LoVo (cell line): ENCODE measurements around the gene HAND1.

Experiments
- DNase-seq: peaks from one replicate; pipeline ENCODE4 v3.0.0-alpha.2; 2016; ENCODE audit warnings: low spot score

Gene HAND1

DNA sequence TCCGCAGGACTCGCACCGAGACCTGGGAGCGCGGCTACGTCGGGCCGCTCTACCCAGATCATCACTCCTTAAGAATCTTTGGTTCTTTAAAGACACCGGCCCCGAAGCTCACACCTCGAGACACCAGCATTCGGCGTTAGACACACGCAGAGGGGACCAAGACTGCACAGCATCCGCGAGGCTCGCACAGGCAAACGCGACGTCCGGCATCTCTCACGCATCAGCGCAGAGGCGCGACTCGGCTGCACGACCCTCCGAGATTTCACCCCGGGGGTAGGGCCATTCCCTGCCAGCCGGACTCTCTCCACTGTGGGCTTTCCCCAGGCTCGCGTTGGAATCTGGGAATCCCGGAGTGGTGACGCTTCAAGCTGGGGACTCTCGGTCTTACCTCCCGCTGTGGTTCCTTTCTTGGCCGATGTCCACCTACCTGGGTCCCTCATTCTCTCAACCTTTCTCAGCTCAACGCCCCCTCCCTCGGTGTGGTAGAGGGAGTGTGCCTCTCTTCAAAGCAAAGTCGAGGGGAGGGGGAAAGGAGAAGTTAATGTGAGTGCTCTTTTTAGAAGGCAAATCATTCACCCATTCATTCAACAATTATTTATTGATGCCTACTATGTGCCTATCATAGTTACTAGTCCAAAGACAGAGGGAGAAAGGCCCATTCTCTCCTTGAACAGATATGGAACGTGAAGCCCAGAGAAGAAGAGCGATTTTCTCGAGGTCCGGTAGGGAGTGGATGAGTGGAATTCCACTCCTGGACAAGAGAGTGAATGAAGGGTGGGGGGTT lies 1.3 kb upstream of the HAND1 start:
- DNase-seq = no peak

DNA sequence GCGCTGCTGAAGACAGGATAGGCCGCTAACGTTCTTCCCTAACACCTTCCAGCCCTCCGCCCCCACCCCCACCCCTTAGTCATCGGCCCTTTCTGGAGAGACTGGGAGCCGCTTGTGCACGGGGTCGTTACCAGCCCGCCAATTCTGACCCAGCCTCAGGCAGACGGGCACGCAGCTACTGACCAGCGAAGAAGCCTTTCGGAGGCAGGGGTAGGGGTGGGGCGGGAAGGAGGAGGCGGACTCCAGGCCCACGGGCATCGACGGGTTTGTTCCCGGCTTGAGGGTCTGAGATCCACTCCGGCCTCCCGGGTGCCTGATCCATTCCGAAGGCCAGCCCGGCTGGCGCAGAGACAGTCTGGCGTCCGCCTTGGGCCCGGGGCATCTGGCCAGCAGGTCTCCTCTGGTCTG lies 729 bp upstream of the HAND1 start:
- no peak for DNase-seq

DNA sequence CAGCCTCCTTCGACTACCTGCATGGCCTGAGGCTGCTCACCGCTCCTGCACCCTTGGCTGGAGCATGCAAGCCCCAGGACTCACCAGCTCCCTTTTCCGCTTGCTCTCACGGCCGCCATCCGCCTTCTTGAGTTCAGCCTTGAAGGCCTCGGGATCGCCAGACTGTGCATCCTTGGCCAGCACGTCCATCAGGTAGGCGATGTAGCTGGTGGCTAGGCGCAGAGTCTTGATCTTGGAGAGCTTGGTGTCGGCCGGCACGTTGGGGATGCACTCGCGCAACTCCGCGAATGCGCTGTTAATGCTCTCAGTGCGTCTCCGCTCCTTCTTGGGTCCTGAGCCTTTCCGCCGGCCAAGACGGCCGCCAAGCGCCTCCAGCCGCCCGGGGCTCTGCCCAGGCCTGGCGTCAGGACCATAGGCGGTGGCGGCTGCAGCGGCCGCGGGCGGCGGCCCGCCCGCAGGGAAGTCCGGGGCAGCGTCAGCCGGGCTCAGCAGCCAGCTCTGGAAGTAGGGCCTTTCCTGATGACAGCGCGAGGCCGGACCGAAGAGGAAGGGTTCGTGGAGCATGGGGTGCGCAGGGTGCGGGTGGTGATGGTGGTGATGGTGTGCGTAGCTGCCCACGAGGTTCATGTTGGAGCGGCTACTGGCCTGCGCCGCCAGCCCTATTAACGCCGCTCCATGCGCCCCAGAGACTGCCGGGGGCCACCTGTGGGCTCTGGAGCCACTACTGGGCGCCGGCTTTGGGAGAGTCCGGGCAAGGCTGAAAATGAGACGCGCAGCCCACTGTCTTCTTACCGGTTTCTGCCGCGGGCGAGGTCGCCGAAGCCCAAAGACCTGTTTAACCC lies 424 bp downstream of the HAND1 start:
- no peak for DNase-seq

DNA sequence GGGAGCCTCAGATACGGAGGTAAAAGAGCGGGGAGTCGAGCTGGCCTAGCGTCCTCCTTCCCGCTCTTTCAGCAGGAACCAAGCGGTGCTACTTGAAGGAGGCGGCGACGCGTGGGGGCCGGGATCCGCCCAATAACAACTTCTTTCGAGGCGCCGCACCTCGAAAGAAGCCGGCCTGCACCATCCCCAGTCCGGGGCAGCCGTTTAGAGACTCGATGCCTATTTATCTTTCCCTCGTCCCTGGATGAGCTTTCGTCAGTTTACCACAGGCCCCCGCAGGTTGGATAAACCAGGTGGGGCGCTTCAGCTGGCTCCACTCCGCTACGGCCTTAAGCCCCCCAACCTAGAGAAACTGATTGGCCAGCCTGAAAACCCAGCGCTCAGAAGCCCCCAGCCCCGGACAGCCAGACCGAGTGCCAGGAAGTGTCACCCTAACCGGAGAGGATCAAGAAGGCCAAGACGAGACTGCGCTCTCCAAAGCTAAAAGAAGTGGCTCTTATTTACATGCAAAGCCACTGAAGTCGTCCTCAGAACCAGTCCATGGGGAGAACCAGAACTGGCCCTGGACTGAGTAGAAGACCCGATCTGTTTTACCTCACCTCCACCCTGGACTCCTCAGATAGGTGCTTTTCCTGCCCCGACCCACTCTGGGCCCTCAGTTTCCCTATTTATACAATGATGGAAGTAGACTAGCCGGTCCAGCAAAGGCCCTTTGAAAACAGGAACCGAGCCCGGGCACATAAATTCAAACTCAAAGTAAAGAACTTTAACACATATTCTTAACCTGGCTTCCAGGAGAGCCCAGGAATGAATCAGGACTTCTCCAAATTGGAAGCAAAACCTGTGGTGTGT lies 1.4 kb downstream of the HAND1 start:
- DNase-seq = no peak

- DNase-seq = no peak
These were observed 2.3 kb downstream of the HAND1 start for GRCh38 chr5:154475591-154476353.

- no peak for DNase-seq
These were observed 3.4 kb downstream of the HAND1 start for GRCh38 chr5:154474396-154475334.

- no peak for DNase-seq
These were observed 4.3 kb downstream of the HAND1 start for GRCh38 chr5:154473581-154474283.

- DNase-seq = no peak
These were observed 5.0 kb downstream of the HAND1 start for GRCh38 chr5:154472871-154473580.

DNA sequence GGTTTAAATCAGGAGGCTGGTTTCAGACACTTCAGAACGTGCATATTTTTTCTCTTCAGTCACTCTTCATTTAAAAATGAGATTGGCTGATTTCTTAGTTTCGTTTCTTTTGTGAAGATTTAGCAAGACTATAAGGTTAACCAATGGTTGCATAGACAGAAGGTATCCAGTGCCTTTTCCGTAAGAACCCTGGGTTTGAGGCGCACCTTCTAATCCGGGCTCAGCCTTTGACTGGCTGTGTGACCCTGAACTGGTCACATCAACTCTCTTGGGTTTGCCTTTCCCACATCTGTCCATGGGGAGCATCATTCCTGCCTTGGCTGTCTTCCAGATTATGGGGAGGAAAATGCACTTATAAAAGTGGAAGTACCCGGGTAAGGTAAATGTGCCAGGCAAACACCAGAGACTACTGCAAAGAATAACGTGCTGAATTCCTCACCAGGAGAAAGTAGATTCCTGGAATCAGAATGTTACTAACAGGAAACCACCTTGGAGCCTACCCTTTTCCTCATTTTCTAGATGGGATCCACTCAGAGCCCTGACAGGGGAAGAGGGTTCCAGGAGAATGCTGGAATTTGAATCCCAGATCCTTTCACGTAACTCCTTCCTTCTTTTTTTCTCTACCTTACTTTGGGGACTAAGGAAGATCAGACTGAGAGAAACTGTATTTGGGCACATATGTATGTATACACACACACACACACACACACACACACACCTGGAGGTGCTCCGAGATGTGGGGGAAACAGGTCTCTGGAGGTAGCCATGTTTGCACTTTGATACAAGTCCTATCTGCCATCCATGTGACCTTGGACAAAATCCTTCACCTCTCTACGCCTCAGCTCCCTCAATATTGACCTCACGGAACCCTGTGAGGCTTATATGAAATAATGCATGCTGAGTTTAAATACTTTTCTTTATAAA lies 6.8 kb downstream of the HAND1 start:
- DNase-seq = peak; percentile 44

- no peak for DNase-seq
These were observed 7.9 kb downstream of the HAND1 start for GRCh38 chr5:154470137-154470536.

DNA sequence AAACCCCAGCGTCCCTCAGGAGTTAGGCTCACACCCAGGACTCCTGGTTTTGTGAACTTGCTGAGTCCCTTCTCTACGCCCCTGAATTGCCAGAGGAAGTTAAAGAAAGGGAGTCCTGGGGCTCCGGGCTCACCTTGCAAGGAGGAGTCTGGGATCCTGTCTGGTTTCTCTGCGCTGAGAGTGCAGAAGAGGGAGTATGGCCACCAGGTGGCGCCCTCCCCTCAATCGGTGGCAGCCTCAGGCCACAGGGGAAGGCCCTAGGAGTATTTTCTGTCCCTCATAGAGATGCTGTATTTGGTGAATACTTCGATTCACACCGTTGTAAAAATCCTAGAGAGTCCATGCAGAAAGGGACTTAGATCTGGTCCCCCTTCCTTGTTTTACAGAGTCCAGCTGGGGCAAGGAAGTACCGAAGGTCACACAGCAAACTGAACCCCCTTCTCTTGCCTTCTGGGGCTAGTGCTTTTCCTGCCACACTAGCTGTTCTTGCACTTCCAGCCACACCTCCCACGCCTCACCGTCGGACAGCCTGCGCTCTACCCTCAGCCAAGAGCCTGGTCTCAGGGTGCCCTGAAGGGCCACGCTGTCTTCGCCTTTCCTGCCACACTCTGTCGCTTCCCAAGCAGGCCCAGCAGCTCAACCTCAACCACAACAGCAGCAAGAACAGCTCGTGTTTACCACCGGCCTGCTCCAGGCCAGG lies 10.2 kb downstream of the HAND1 start:
- peak; percentile 78 for DNase-seq

GRCh38 chr5:154466671-154467070 lies 11.4 kb downstream of the HAND1 start:
- DNase-seq = no peak

GRCh38 chr5:154466147-154466546 lies 11.9 kb downstream of the HAND1 start:
- peak; percentile 59 for DNase-seq

DNA sequence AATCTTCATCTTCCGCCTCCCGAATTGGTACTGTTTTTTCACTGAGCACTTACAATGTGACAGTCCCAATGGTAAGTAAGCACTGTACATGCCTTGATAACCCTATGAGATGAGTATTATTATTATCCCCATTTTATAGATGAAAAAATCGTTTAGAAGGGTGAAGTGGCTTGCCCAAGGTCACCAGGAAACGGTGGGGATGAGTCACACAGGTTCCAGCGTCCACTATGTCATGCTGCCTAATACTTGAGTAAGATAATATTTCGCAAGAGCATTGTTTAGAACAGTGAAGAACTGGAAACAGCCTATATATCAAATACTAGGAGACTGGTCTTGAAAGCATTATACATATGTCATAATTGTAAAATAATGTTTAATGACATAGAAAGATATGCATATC lies 12.9 kb downstream of the HAND1 start:
- peak; percentile 65 for DNase-seq

DNA sequence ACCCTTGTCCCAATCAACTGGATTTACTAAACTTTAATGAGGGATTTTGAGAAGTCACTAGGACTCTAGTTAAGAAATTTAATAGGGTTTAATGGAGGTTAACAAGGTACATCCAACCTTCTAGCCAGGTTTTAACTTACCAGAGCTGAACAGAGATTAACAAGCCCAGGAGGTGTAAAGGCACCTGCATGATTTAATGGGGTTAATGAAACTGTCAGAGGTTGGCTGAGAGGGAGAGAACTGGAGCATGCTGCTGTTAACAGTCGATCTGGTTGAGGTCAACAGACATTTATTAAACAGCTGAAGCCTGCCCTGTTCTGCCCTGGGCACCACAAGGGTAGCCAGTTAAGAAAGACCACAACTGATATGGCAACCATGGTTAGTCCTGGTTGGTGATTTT lies 13.6 kb downstream of the HAND1 start:
- DNase-seq = no peak

- no peak for DNase-seq
These were observed 16.5 kb downstream of the HAND1 start for GRCh38 chr5:154461531-154461930.

- no peak for DNase-seq
These were observed 17.9 kb downstream of the HAND1 start for GRCh38 chr5:154460172-154460571.
